H1 (cell line): ENCODE data around the gene PDE1A. TPM values are rescaled to one million over a fixed set of nuclear protein-coding genes. Genes with fewer than 3 reads are reported as not detected.

Experiments used
- CBX8 ChIP-seq: fragments of 300-800, 300-1000 bp; sonication (generic); IDR thresholded peaks from 2 replicates; pipeline ENCODE4 v1.7.1; 2016; ENCODE audit warnings: low read depth, low read length, borderline replicate concordance
- SP4 ChIP-seq: IDR thresholded peaks from 2 replicates; pipeline ENCODE4 v1.6.1; 2012; ENCODE audit warnings: low read length, inconsistent platforms
- polyA plus RNA-seq, 7 experiments: library from polyadenylated mRNA; depleted of rRNA in 3 of 7; stranded (reverse) in 5 of 7; unstranded in 2 of 7; fragments of >200 nt in 5 of 7; fragments of 200-250 nt in 2 of 7; gene quantifications; 1 replicate in 5 of 7; 2 replicates in 1 of 7; 4 replicates in 1 of 7; pipeline versions ENCODE4 v1.2.1 to v1.2.3, GENCODE V29; 2011 to 2013; ENCODE audit warnings: missing spikeins in 2 of 7, mixed read lengths in 2 of 7
- total RNA-seq: library from RNA; stranded (reverse); fragmentation: NEBNext Ultra II Directional; extraction: Animal tissue kit (Norgen Biotek cat#: 25700); gene quantifications from 2 replicates; pipeline ENCODE4 v1.2.1, GENCODE V29; 2021

Gene PDE1A
- total and polyA plus RNA-seq, 2 of the 8 experiments (the other 6 are each of a cell fraction or from before 2014, with no cell fraction given), result 0.34 TPM; not detected in 1

DNA sequence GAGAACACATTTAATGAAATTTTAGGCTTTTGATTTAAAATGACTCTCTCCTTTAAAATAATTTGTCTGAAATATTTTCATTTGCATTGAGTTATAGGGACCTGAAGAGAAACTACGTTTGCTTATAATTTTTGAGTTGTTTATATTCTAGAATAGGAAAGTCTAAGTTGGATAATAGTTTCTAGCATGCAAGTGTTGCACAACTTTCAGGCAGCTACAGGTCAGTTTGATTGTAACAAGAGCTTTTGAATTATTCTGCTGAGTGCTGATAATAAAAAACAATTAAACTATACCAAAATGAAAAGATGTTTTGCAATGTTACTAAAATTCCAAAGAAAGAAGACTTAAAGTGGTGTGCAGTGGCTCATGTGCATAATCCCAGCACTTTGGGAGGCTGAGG lies 71.0 kb downstream of the PDE1A start (continued):
- no peak for TF ChIP-seq CBX8
- no peak for TF ChIP-seq SP4
